Bronchial epithelial cell (primary cell): ENCODE measurements around the gene RAB11B. TPM values are rescaled to one million over a fixed set of nuclear protein-coding genes. Genes with fewer than 3 reads are reported as not detected.
"Not testable (repeated sequence)": the region's sequence is repeated elsewhere in the genome, so short reads cannot be mapped to it uniquely, and the experiment has no call there.

Experiments used
- DNase-seq: peaks from one replicate; pipeline ENCODE4 v3.0.0-alpha.2; 2010; ENCODE audit warnings: low read depth
- FAIRE-seq: peaks from 2 replicates; lab custom pipeline; 2011; peaks lifted over from hg19 to GRCh38; lab: Jason Lieb, UNC
- H3K27me3 ChIP-seq: 2 replicates; pipeline ENCODE4 v1.5.1; 2011; ENCODE audit warnings: low read length; ENCODE audit not compliant: control insufficient read depth, insufficient read depth
- H3K36me3 ChIP-seq: 2 replicates; pipeline ENCODE4 v1.5.1; 2011; ENCODE audit warnings: low read length; ENCODE audit not compliant: control insufficient read depth, insufficient read depth
- H3K4me3 ChIP-seq: 2 replicates; pipeline ENCODE4 v1.5.1; 2011; ENCODE audit warnings: mild to moderate bottlenecking, low read depth, low read length, control low read depth
- CTCF ChIP-seq: IDR thresholded peaks from 2 replicates; pipeline ENCODE4 v1.5.1; 2011; ENCODE audit warnings: mild to moderate bottlenecking, moderate library complexity, low read length, control low read depth, inconsistent platforms; ENCODE audit not compliant: insufficient read depth, severe bottlenecking
- total RNA-seq: library from RNA; depleted of rRNA; stranded (reverse); fragments of >200 nt; gene quantifications from 2 replicates; pipeline ENCODE4 v1.2.1, GENCODE V29; 2014

Gene RAB11B
- total RNA-seq, 1 donor from 2014 or later: 21.1 TPM

- no peak for DNase-seq
- no peaks in the 10 kb centered on the region for H3K27me3 ChIP-seq
- H3K4me3 ChIP-seq: peak overlapping the region; percentile 80
- TF ChIP-seq CTCF: no peak
- H3K36me3 ChIP-seq: no peaks in the 10 kb centered on the region
- FAIRE-seq: no peak
Measured at GRCh38 chr19:8413629-8413995, 23.5 kb downstream of the RAB11B start.

DNA sequence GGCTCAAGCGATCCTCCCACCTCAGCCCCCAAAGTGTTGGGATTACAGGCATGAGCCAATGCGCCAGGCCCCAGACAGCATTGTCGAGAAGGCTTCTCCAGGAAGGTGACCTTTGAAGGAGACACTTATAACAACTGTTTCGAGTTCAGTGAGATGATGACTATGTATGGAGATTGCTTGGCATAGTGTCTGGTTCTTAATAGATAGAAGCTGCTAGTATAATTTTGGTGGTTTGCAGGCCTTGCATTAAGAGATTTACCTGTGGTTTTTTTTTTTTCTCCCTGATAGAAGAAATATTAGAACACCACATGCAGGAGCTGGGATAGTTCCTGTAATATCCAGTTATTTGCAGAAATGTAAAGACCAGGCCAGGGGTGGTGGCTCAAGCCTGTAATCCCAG, 26.6 kb downstream of the RAB11B start:
- H3K36me3 ChIP-seq: no peaks in the 10 kb centered on the region
- H3K27me3 ChIP-seq: no peaks in the 10 kb centered on the region
- no peak for DNase-seq
- TF ChIP-seq CTCF: no peak
- no peak overlapping the region for H3K4me3 ChIP-seq
- no peak for FAIRE-seq

GRCh38 chr19:8421484-8422461, 31.6 kb downstream of the RAB11B start:
- FAIRE-seq (no peak), DNase-seq (no peak)
- Histone ChIP-seq H3K36me3 (no peaks in the 10 kb centered on the region), H3K4me3 (no peak overlapping the region), H3K27me3 (no peaks in the 10 kb centered on the region)
- no peak for TF ChIP-seq CTCF

GRCh38 chr19:8423817-8424223, 33.7 kb downstream of the RAB11B start:
- FAIRE-seq: no peak
- TF ChIP-seq CTCF: no peak
- DNase-seq: peak; percentile 93
- no peaks in the 10 kb centered on the region for H3K27me3 ChIP-seq
- no peaks in the 10 kb centered on the region for H3K36me3 ChIP-seq
- H3K4me3 ChIP-seq: no peak overlapping the region

DNA sequence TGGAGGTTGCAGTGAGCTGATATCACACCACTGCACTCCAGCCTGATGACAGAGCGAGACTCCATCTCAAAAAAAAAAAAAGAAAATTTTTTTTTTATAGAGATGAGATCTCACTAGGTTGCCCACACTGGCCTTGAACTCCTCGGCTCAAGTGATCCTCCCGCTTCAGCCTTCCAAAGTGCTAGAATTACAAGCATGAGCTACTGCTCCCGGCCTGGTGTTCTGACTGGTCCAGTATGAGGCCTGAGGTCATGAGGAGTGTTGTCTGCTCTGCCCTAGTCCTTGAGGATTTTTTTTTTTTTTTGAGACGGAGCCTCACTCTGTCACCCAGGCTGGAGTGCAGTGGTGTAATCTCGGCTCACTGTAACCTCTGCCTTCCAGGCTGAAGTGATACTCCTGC, 35.2 kb downstream of the RAB11B start:
- not testable (repeated sequence) for FAIRE-seq

DNA sequence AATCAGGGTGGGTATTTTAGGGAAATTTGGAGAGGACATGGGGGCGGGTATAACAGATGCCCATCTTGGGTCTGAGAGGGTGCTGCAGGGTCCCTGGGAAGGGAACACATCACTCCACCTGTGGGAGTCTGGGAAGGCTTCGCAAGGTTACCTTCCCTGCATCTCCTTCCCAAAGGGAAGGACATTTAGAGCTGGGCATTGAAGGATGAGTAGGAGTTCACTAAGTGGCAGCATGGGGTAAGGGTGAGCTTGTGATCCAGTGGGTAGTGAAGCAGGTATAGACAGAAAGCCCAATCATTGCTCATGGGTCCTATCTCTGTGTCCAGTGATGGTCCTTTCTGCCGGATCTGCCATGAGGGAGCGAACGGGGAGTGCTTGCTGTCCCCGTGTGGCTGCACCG, 36.1 kb downstream of the RAB11B start:
- no peaks in the 10 kb centered on the region for H3K36me3 ChIP-seq
- no peak for TF ChIP-seq CTCF
- FAIRE-seq (peak; percentile 62), DNase-seq (no peak)
- H3K27me3 ChIP-seq: no peaks in the 10 kb centered on the region
- no peak overlapping the region for H3K4me3 ChIP-seq

More for the DNA sequence above, 35.2 kb downstream of the RAB11B start:
- H3K4me3 ChIP-seq, H3K27me3 ChIP-seq, DNase-seq, H3K36me3 ChIP-seq: not testable (repeated sequence)
